ENCODE results near the gene OR2Z1. TPM values are rescaled to one million over a fixed set of nuclear protein-coding genes. Genes with fewer than 3 reads are reported as not detected.

OR2Z1 gene
- polyA plus RNA-seq, 2 of the 4 experiments (the other 2 are of a cell fraction) = not detected

DNA sequence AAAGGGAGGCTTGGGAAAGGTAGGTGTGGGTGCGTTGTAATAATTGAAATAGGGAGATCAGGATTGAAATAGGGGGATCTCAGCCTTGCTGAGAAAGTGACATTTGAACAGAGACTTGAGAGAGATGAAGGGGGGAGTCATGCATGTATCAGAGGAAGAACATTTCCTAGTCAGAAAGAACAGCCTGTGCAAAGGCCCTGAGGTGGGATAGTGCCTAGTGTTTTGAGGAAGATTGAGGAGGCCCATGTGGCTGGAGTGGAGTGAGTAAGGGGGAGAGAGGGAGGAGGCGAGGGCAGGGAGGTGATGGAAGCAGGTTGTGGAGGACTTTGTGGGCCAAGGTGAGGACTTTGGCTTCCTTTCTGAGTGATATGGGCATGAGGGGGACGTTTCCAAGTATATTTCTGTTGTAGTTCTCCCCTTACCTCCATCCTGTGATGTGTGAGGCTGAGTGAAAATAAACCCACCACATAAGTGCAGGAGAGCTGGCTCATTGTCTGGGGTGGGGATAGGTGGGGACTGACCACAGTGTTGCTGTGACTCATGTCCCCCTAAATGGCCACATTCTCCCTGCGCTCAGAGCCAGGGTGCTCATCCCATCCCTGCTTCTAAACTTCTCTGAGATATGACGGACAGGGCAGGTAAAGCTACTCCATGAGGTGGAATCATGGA, 40.6 kb upstream of the OR2Z1 start:
- WGBS (ENCODE audit: missing lambda C conversion rate) = 62% methylated on average over 5 of the region's 5 CpGs
- Histone ChIP-seq H3K4me2 (no peak overlapping the region), H3K9me3 (peaks cover 5% of the 10 kb centered on the region; the same call in 1 of the 3 replicates), H3K4me3 (no peak overlapping the region), H3K27ac (no peak overlapping the region), H3K4me1 (no peaks in the 10 kb centered on the region)
- ChIA-PET POLR2A (no interaction called here), CTCF (interaction anchor here (1.5 kb wide), 1 partner anchor 13 kb away, joined by 5 read pairs; no protein-coding TSS in a partner anchor)
- ATAC-seq (no peak), FAIRE-seq (no peak), DNase-seq (ENCODE audit: low read depth in 1 of 2, low spot score in 1 of 2) (no peak)
- TF ChIP-seq SMC3 (IDR thresholded peaks at IDR 0.05) (no peak), FOSL2 (IDR thresholded peaks at IDR 0.05) (no peak), FOSL2 (CRISPR knock-in tag; IDR thresholded peaks at IDR 0.05) (no peak), MAZ (IDR thresholded peaks at IDR 0.05; ENCODE audit: borderline replicate concordance, low read depth, low read length) (no peak), HOXB13 (CRISPR knock-in tag; IDR thresholded peaks at IDR 0.05; ENCODE audit: low read depth) (no peak), BHLHE40 (IDR thresholded peaks at IDR 0.05; ENCODE audit: low read depth, low read length) (no peak), KDM5A (IDR thresholded peaks at IDR 0.05) (no peak)
- TF ChIP-seq, protein P1, sequence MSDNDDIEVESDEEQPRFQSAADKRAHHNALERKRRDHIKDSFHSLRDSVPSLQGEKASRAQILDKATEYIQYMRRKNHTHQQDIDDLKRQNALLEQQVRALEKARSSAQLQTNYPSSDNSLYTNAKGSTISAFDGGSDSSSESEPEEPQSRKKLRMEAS (IDR thresholded peaks at IDR 0.05) = no peak
- TF ChIP-seq, protein P2, sequence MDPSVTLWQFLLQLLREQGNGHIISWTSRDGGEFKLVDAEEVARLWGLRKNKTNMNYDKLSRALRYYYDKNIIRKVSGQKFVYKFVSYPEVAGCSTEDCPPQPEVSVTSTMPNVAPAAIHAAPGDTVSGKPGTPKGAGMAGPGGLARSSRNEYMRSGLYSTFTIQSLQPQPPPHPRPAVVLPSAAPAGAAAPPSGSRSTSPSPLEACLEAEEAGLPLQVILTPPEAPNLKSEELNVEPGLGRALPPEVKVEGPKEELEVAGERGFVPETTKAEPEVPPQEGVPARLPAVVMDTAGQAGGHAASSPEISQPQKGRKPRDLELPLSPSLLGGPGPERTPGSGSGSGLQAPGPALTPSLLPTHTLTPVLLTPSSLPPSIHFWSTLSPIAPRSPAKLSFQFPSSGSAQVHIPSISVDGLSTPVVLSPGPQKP (IDR thresholded peaks at IDR 0.05; ENCODE audit: low read depth, low read length) = no peak
- TF ChIP-seq, protein P3, sequence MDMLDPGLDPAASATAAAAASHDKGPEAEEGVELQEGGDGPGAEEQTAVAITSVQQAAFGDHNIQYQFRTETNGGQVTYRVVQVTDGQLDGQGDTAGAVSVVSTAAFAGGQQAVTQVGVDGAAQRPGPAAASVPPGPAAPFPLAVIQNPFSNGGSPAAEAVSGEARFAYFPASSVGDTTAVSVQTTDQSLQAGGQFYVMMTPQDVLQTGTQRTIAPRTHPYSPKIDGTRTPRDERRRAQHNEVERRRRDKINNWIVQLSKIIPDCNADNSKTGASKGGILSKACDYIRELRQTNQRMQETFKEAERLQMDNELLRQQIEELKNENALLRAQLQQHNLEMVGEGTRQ (IDR thresholded peaks at IDR 0.05) = no peak
- TF ChIP-seq, protein P4, sequence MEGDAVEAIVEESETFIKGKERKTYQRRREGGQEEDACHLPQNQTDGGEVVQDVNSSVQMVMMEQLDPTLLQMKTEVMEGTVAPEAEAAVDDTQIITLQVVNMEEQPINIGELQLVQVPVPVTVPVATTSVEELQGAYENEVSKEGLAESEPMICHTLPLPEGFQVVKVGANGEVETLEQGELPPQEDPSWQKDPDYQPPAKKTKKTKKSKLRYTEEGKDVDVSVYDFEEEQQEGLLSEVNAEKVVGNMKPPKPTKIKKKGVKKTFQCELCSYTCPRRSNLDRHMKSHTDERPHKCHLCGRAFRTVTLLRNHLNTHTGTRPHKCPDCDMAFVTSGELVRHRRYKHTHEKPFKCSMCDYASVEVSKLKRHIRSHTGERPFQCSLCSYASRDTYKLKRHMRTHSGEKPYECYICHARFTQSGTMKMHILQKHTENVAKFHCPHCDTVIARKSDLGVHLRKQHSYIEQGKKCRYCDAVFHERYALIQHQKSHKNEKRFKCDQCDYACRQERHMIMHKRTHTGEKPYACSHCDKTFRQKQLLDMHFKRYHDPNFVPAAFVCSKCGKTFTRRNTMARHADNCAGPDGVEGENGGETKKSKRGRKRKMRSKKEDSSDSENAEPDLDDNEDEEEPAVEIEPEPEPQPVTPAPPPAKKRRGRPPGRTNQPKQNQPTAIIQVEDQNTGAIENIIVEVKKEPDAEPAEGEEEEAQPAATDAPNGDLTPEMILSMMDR (IDR thresholded peaks at IDR 0.05) = no peak

DNA sequence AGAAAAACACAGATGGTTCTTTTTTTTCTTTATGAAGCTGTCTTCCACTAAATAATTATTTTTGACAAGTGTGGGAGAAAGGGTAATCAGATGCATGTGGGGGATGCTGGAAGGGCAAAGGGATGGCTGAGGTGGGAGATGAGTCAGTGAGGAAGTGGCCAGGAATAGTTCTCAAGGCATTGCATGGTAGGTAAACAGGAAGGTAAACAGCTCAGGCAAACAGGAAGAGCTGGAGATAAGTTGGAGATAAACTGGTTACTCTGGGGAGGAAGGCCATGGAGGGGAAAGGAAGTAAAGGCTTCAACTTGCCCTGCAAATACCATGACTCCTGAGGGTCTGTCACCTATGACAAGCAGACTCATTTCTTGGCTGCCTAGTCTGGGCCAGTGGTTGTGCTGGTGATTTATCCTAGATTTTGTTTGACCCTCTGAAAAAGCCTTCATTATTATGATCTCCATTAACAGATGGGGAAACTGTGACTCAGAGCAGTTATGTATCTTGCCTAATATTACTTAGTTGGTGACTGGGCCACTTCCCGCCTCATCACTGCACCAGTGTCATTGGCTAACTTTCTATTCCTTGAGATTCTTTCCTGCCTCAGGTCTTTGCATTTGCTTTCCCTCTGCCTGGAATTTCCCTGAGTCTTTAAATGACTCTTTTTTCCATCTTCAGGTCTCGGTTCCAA, 39.9 kb upstream of the OR2Z1 start:
- Histone ChIP-seq H3K4me2 (no peak overlapping the region), H3K27ac (no peak overlapping the region), H3K9me3 (peaks cover 5% of the 10 kb centered on the region; the same call in 1 of the 3 replicates), H3K4me1 (no peaks in the 10 kb centered on the region), H3K4me3 (no peak overlapping the region)
- ChIA-PET CTCF (interaction anchor here (1.5 kb wide), 1 partner anchor 12 kb away, joined by 5 read pairs; no protein-coding TSS in a partner anchor), POLR2A (no interaction called here)
- no peak for FAIRE-seq
- DNase-seq (ENCODE audit: low read depth in 1 of 2, low spot score in 1 of 2) = peak in 1 of 2 experiments; percentile 22
- WGBS (ENCODE audit: missing lambda C conversion rate) = 38% methylated on average over 2 of the region's 2 CpGs
- TF ChIP-seq RAD21 (conservative IDR thresholded peaks at IDR 0.05 in 1 of 2, IDR thresholded peaks at IDR 0.05 in 1 of 2) (no peak), ZFP36 (IDR thresholded peaks at IDR 0.05; ENCODE audit: borderline replicate concordance, partially characterized antibody) (no peak), ZNF302 (CRISPR knock-in tag; IDR thresholded peaks at IDR 0.05) (no peak), FOSB (CRISPR knock-in tag; IDR thresholded peaks at IDR 0.05) (no peak), HEYL (CRISPR knock-in tag; IDR thresholded peaks at IDR 0.05) (no peak), ZC3H11A (IDR thresholded peaks at IDR 0.05) (no peak), HOXB5 (CRISPR knock-in tag; IDR thresholded peaks at IDR 0.05) (no peak)
- ATAC-seq = no peak; a peak in 1 of 6 replicates

DNA sequence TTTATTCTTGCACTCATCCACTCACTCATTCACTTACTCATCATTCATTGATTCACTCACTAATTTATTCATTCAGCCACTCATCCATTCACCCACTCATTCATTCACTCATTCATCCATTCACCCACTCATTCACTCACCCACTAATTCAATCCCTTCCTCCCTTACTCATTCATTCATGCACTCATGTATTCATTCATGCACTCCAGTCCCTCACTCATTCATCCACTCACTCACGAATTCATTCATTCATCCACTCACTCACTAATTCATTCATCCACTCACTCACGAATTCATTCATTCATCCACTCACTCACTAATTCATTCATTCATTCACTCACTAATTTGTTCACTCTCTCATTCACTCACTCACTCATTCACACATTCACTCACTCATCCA, 39.0 kb upstream of the OR2Z1 start:
- no peak for TF ChIP-seq TFCP2L1 (CRISPR knock-in tag; IDR thresholded peaks at IDR 0.05)
- TF ChIP-seq, protein P5, sequence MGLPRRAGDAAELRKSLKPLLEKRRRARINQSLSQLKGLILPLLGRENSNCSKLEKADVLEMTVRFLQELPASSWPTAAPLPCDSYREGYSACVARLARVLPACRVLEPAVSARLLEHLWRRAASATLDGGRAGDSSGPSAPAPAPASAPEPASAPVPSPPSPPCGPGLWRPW (IDR thresholded peaks at IDR 0.05) = no peak
- TF ChIP-seq ZNF302 (CRISPR knock-in tag; IDR thresholded peaks at IDR 0.05) = no peak
- no peak for DNase-seq (ENCODE audit: low read depth in 1 of 2, low spot score in 1 of 2)
- Histone ChIP-seq H3K27ac (no peak overlapping the region), H3K4me1 (no peaks in the 10 kb centered on the region), H3K9me3 (peaks cover 5% of the 10 kb centered on the region; the same call in 1 of the 3 replicates), H3K4me3 (no peak overlapping the region), H3K4me2 (no peak overlapping the region)
- ChIA-PET CTCF (no interaction called here), POLR2A (no interaction called here)
- 6% methylated on average over 2 of the region's 2 CpGs for WGBS (ENCODE audit: missing lambda C conversion rate)
- no peak for FAIRE-seq
- no peak for ATAC-seq

Measured in A549 (cell line).